Measurements from ENCODE around the gene DNAJC24.

DNAJC24 gene

GRCh38 chr11:31415435-31415834, 45.8 kb downstream of the DNAJC24 start:
- no peak for DNase-seq (ENCODE audit: low read depth in 3 of 3)

GRCh38 chr11:31417357-31417756, 47.7 kb downstream of the DNAJC24 start:
- DNase-seq (ENCODE audit: low read depth in 3 of 3): no peak

GRCh38 chr11:31417816-31418215, 48.2 kb downstream of the DNAJC24 start:
- DNase-seq (ENCODE audit: low read depth in 3 of 3): no peak

- no peak for DNase-seq (ENCODE audit: low read depth in 3 of 3)
These were observed 49.5 kb downstream of the DNAJC24 start for GRCh38 chr11:31419138-31419537.

GRCh38 chr11:31419669-31420068, 50.0 kb downstream of the DNAJC24 start:
- DNase-seq (ENCODE audit: low read depth in 3 of 3): no peak

GRCh38 chr11:31421820-31422219, 52.2 kb downstream of the DNAJC24 start:
- DNase-seq (ENCODE audit: low read depth in 3 of 3): no peak

- no peak for DNase-seq (ENCODE audit: low read depth in 3 of 3)
These were observed 53.0 kb downstream of the DNAJC24 start for GRCh38 chr11:31422703-31423102.

- DNase-seq (ENCODE audit: low read depth in 3 of 3): no peak
These were observed 55.0 kb downstream of the DNAJC24 start for GRCh38 chr11:31424652-31425051.

GRCh38 chr11:31433851-31434250, 64.2 kb downstream of the DNAJC24 start:
- DNase-seq (ENCODE audit: low read depth in 3 of 3): no peak

GRCh38 chr11:31437742-31438435, 68.2 kb downstream of the DNAJC24 start:
- no peak for DNase-seq (ENCODE audit: low read depth in 3 of 3)

GRCh38 chr11:31441296-31441695, 71.6 kb downstream of the DNAJC24 start:
- DNase-seq (ENCODE audit: low read depth in 3 of 3): no peak

GRCh38 chr11:31442086-31442485, 72.4 kb downstream of the DNAJC24 start:
- no peak for DNase-seq (ENCODE audit: low read depth in 3 of 3)

GRCh38 chr11:31443802-31444201, 74.1 kb downstream of the DNAJC24 start:
- DNase-seq (ENCODE audit: low read depth in 3 of 3): no peak

GRCh38 chr11:31445621-31446020, 76.0 kb downstream of the DNAJC24 start:
- no peak for DNase-seq (ENCODE audit: low read depth in 3 of 3)

- no peak for DNase-seq (ENCODE audit: low read depth in 3 of 3)
These were observed 79.4 kb downstream of the DNAJC24 start for GRCh38 chr11:31449040-31449439.

- no peak for DNase-seq (ENCODE audit: low read depth in 3 of 3)
These were observed 81.2 kb downstream of the DNAJC24 start for GRCh38 chr11:31450841-31451240.

- no peak for DNase-seq (ENCODE audit: low read depth in 3 of 3)
These were observed 85.5 kb downstream of the DNAJC24 start for GRCh38 chr11:31455177-31455576.

GRCh38 chr11:31464436-31464835, 94.8 kb downstream of the DNAJC24 start:
- DNase-seq (ENCODE audit: low read depth in 3 of 3): no peak

- DNase-seq (ENCODE audit: low read depth in 3 of 3): no peak
These were observed 104.4 kb downstream of the DNAJC24 start for GRCh38 chr11:31474083-31474482.

- DNase-seq (ENCODE audit: low read depth in 3 of 3): no peak
These were observed 108.0 kb downstream of the DNAJC24 start for GRCh38 chr11:31477528-31478222.

GRCh38 chr11:31478223-31478590, 108.5 kb downstream of the DNAJC24 start:
- DNase-seq (ENCODE audit: low read depth in 3 of 3): no peak

- no peak for DNase-seq (ENCODE audit: low read depth in 3 of 3)
These were observed 109.4 kb downstream of the DNAJC24 start for GRCh38 chr11:31479066-31479465.

- no peak for DNase-seq (ENCODE audit: low read depth in 3 of 3)
These were observed 111.3 kb downstream of the DNAJC24 start for GRCh38 chr11:31480930-31481329.

Measured in stimulated activated CD4-positive, alpha-beta T cell treated with anti-CD3 and anti-CD28 coated beads, TNF-alpha, amount 100 ng/mL, for 4 hours (primary cell).